HG03095 (cell line): ENCODE results near the gene CCR9.

ENCODE experiments used
- ATAC-seq: cut with Tn5 transposase; IDR thresholded peaks from one replicate; pipeline ENCODE4 v1.9.1; 2021; ENCODE audit warnings: moderate library complexity; ENCODE audit not compliant: unreplicated experiment

The CCR9 gene

GRCh38 chr3:45952456-45952855, 66.1 kb downstream of the CCR9 start:
- no peak for ATAC-seq
